HG03060 (cell line): Measurements from ENCODE around the gene ALG9.
"Not testable (repeated sequence)": the region's sequence is repeated elsewhere in the genome, so short reads cannot be mapped to it uniquely, and the experiment has no call there.

ENCODE experiments used
- ATAC-seq: cut with Tn5 transposase; IDR thresholded peaks from one replicate; pipeline ENCODE4 v1.9.1; 2021; ENCODE audit warnings: low read depth, moderate number of reproducible peaks; ENCODE audit not compliant: unreplicated experiment

Gene ALG9

DNA sequence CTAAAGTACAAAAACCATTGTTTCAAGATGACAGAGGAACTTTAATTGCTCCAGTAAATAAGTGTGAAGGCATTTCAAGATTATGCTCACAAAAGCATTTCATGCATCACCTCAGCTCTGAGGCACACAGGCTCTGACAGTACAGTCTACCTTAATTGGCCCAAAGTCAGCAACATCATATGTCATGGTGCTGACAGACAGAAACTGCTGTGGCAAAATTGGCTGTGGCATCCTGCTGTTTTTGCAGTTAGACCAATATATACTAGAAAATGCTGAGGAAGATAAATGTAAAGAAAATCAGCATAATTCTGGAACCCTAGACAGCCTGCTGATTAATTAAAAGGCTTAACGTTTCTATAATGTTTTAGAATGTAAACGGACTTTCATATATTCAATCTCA, 70.2 kb downstream of the ALG9 start:
- ATAC-seq: no peak

DNA sequence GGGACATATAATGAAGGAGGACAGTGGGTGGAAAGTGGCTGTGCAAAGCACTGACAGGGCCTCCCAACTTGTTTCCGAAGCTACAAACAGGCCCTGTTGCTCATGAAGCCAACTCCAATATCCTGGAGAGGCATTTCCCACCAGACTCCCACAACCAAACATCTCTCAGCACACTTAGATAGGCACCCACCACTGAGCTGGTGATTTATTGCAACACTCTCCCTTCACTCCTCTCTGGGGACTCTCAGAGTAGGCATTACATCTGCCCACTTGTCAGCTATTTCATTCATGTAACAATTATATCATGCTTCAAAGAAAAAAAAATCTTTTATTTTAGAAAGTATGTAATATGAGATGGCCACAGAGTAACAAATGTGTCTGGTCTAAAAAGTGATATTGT, 73.1 kb downstream of the ALG9 start:
- no peak for ATAC-seq

DNA sequence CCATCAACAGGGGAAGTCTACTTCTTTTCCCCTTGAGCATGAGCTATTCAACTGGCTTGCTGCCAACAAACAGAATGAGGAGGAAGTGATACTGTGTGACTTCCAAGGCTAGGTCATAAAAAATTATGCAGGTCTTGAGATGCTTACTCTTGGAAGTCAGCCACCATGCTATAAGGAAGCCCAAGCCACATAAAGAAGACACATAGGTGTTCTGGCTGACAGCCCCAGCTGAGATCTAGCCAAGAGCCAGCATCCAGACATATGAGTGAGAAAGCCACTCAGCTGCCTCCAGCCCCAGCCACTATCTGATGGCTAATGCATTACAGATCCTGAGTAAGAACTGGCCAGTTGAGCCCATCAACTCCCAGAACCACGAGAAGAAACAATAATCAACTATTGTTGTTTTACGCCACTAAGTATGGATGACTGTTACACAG, 74.2 kb downstream of the ALG9 start:
- ATAC-seq: peak; percentile 71

DNA sequence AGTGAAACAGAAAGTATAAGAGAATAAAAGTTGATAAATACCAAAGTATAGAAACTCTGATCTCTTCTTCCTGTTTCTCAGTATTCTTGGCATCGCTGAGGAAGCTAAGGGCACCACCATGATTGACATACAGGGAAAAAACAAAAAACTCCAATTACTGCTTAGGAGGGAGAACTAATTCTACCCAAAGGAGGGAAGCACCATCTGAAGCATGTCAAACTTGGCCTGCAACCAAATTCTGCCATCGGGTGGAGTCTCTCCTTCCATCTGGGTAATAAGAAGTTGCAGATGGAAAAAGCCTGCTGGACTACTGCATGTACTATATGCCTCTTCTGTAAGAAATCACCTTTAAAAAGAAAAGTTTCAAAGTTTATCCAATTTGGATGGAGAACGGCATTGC, 74.7 kb downstream of the ALG9 start:
- ATAC-seq: no peak

DNA sequence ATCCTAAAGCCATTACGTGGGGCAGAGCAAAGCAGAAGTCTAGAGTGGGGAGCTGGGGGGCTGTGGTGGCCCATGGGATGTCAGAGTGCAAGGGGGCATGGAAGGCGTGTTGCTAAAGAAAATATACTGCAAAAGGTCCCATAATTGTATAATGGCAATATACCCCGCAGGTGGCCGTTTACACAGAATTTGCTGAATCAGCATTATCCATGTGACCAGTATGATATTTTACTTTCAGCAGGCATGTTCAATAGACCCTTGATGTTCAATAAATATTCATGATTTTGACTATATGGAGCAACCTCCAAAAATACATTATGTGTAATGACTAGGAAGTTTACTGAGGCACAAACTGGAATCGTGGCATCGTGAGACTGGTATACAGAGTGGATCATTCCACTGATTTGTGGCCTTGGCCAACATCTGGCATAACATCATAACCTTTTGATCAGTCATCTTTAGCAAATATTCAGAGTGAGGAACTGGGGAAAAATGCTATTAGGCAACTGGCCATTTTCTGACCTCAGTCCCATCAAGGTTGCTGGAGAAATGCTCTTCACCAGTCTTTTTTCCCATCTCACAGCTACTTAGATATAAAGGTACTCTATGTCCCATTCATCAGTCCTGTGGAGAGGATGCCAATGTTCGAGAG, 75.9 kb downstream of the ALG9 start:
- no peak for ATAC-seq

DNA sequence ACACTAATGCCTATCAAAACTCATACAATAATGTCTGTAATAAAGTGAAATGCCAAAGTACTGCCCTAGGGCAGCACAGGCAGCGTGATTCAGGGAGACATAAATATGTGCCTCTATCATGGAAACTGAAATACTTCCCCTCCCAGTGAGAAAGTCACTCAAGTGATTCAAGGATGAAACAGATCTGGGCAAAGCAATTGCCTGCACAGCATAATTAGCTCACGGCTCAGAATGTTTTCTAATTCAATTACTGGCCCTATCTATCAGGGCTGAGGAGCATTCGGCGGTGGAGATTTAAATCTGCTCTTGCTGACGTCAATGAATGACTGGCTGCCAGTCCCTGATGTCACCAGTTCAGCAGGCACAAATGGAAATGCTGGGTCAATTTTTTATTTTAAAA, 77.5 kb downstream of the ALG9 start:
- no peak for ATAC-seq

DNA sequence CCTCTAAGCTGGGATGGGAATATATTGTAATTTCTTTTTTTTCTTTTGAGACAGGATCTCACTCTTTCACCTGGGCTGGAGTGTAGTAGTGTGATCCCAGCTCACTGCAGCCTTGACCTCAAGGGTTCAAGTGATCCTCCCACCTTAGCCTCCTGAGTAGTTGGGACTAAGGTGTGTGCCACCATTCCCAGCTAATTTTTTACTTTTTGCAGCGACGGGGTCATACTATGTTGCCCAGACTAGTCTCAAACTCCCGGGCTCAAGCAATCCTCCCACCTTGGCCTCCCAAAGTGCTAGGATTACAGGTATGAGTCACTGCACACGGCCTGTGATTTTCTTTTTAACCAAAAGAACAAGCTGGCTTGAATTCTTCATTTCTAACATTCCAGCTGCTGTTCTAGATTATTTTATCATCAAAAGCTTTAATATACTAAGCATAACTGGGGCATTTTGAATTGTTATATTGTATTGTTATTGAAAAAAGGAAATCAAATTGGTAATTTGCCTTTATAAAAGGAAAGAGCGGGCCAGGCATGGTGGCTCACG, 78.4 kb downstream of the ALG9 start:
- no peak for ATAC-seq

DNA sequence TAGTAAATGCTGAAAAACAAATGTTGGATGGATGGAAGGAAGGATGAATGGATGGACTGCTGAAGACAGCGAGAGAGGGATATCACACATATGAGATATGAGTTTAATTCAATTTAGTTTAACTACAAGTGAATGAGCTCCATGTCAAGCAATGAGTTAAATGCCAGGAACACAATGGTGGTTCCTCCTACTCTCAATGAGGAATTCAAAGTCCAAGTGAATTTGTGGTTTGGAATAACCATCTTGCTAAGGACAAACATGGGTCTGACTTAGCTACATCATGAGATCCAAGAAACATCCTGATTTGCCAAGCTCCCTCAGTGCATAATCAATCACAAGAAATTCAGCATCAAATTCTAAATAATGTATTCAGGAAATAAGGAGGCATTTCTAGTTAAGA, 79.1 kb downstream of the ALG9 start:
- ATAC-seq: no peak

DNA sequence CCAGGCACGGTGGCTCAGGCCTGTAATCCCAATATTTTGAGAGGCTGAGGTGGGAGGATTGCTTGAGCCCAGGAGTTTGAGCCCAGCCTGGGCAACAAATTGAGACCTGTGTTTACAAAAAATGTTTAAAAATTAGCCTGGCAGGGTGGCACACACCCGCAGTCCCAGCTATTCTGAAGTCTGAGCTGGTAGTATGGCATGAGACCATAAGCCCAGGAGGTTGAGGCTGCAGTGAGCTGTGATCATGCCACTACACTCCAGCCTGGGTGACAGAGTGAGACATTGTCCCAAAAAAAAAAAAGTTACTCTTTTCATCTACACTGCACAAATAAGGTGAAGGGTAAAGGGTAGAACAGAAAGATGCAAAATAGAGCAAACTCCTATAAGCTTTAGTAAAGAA, 82.9 kb downstream of the ALG9 start:
- no peak for ATAC-seq

DNA sequence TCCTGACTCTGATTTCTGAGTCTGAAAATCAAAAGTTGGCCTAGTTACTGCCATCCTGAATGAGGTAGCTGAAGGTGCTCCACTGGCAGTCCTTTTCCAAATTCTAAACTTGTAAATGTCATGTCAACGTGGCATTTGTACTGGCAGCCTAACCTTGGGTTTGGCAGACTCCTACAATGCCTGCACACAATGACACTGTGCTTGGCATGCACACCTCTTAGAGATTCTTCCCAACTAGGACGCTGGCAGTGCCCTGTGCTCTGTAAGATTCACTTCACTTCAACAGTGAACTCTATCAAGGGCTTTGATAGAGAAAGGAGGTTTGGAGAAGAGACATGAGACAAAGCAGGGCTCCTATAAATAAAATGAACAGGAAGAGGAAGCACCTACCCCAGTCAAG, 83.3 kb downstream of the ALG9 start:
- no peak for ATAC-seq

DNA sequence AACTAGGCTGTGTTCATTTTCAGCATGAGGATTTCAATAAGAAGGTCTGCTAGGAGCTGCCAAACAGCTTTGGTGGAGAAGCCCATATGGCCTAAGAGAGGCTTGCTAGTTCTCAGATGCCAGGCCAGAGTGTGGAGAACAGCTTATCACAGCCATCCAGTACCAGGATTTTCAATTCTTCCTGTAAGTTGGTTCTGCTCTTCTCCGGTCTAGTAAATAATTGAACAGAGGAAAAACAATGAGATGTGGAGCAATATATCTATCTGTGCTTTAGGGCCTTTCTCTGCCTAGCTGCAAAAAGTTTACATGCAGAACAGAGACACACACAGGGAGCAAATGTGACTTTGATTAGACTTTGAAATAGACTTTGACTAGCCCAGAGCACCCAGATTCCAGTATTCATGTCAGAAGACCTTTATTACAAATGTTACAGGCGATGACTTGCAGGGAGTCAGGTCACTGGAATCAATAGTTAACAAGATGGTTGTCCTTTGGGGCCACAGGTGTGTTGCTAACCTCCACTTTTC, 85.4 kb downstream of the ALG9 start:
- no peak for ATAC-seq

DNA sequence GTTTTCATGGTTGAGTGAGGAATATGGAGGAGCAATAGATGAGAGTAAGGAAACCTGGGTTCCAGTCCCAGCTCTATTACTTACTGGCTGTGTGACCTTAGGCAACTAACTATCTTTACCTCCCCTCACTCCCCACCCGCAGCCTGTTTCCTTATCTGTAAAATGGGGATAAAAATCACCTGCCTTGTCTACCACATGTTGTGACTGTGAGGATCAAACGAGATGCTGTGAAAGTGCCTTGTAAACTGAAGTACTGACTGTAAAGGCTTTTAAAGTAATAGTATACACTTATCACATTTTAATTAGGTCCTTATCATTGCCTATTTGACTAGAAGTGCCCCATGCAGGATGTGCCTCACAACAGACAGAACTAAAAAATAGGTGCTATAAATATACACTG, 86.3 kb downstream of the ALG9 start:
- no peak for ATAC-seq

DNA sequence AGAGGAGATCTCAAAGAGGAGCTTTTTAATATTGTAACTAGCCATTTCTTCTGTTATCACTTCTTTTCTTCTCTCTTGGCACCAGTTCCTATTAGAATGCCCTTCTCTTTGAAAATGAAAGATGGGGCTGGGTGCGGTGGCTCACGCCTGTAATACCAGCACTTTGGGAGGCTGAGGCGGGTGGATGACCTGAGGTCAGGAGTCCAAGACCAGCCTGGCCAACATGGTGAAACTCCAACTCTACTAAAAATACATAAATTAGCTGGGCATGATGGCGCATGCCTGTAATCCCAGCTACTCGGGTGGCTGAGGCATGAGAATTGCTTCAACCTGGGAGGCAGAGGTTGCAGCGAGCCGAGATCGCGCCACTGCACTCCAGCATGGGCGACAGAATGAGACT, 87.1 kb downstream of the ALG9 start:
- ATAC-seq: not testable (repeated sequence)

DNA sequence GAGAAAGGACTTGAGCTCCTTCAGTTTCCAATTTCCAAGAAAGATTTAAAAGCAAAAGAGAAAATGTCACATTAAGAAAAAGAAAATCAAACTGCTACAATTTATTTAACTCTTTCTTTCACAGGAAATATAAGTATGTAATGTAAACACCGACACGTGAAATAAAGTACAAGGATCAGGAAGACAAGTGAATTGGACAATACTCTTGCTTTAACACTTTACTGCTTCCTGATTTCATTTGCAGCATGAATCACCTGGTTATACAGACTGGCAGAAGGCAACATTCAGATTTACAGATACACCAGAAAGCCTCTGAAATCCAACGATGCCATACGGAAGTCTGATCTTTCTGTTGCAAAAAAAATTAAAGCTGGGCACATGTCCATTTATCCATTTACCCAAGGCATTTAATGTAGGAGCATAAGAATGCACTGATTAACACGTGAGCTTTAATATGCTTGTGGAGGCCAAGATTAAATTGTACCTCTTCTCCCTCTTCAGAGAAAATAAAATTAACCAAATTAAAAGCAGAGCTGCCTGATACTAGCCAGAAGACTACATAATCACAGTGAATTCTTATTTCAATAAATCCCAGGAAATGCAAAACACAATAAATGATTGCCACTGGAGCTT, 89.2 kb downstream of the ALG9 start:
- no peak for ATAC-seq

DNA sequence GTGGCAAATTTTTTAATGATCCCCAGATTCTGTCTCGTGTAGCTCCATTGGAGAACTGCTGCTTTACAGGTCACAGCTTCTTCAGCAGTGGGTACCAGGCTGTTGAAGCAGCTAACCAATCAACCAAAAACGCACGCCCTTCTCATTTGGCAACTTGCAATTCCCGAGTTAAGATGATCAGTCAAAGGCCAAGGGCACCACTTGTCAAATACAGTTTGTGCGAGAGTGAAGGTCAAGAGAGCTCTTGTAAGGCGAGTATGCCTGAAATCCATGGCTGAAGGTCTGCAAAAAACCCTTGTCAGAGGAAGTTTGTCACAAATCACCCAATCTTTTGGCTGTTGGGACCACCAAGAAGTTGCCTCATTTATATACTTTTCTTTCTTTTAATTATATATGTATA, 92.3 kb downstream of the ALG9 start:
- no peak for ATAC-seq

DNA sequence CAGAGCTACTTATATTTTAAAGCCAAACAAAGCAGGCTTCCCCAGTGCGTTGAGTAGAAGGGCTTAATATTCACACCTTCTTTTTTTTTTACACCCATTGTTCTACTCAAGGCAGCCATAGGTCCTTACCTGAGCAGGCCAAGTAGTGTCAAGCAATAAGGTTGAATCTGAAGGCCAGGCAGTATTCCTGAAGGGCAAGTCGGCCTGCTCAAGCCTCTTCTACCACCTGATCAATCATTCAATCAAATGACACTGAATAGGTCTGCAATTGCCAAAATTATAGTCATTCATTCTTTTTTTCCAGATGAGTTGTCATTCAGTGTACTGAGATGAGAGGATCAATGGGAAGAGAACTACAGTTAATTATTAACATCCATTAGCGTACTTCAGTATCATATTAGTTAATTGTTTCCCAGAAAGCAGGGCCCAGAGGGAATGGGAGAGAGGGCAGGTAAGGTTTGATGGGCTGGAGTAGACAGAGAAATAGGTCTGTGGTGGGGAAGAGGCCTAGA, 93.3 kb downstream of the ALG9 start:
- ATAC-seq: no peak

DNA sequence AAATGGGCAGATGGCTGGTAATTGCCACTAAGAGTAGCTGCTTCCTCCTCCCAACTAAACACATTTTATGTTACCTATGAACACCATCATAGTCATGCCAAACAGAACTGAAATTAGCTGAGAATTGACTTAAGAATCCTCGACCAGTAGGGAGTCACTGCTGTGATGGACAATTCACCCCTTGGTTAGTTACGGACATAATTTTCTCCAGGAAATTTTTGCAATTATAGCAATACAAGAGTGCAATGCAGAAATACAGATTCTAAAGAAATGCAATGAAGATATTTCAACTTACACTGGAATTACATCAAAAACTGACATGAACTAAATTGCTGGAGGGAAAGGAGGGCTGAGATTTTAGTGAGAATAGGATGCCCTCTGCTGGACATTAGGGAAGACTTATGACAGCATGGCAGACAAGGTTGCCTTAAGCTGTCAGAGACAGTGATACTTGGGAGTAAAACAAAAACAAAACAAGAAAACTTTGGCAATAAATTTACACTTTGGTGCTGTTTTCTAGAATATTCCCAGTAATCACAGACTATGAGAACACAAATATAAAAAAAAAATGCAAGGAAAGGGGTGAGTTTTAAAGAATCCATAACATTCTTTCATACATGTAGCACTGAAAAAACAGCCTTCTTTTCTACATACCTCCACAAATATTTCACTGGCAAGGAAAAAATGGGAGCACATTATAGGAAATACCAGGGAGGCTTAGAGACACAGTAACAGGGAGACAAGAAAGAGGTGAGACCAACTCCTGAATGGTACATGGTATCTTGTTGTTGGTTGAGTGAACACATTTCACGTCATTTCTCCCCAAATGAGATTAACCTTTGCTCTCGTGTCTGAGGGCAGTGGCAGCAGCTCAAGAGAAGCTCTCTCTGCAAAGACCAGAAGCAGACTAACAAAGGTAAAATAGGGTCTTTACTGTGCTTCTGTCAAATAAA, 94.0 kb downstream of the ALG9 start:
- peak; percentile 35 for ATAC-seq

DNA sequence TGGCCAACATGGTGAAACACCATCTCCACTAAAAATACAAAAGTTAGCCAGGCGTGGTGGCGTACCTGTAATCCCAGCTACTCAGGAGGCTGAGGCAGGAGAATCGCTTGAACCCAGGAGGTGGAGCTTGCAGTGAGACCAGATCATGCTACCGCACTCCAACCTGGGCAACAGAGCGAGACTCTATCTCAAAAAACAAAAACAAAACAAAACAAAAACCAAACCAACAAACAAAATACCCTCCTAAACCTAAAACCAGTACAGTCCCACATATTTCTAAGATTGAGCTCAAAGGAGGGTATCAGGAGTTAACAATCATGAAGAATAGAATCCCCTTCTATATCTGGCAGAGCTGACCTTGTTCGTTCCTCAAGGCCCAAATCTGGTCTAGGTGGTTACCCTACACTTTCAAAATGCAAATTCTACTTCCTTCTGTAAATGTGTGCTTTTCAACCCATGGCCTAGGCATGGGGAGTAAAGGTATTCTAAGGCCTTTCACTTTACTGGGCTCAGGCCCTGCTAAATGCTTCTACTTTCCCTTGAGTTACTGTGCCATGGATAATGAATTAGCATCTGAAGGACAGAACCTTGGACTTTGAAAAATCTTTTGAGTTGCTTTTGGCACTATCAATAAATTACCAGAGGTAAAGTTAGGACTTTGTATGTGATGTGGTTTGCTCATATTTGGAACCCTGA, 94.8 kb downstream of the ALG9 start:
- peak; percentile 88 for ATAC-seq

DNA sequence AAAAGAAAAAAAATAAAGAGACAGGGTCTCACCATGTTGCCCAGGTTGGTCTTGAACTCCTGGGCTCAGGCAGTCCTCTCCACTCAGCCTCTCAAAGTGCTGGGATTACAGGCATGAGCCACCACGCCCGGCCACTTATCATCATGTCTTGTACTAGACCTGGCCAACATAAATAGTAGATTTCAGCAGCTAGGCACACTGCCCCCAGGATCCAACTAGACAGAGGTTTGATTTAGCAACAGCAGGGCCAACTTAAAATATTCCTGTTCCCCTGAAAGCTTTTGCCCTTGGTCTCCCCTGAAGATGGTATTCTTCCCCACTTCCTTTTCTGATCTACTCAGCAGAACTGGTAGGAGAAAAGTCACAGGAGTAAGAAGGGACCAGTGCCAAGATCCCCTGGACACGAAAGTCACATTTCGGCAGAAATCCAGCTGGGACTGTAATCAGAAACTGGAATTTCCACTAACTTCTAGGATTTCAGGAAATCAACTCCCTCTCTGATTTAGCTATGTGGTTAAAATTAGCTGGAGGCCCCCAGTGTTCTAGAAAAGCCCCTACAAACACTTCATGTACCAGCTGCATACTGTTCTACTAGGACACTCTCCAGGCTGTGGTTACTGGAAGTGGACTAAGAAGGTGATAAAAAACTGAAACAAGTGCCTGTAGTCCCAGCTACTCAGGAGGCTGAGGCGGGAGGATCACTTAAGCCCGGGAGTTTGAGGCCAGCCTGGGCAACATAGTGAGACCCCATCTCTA, 96.2 kb downstream of the ALG9 start:
- no peak for ATAC-seq
